Tibial nerve (tissue), 4 donors: ENCODE measurements around the gene ELMO2. TPM values are rescaled to one million over a fixed set of nuclear protein-coding genes. Genes with fewer than 3 reads are reported as not detected.

Experiments used
- DNase-seq, 2 donors: peaks; one replicate each; pipeline ENCODE4 v3.0.0-alpha.2; 2019; ENCODE audit warnings: low spot score in 2 of 2
- H3K27ac ChIP-seq, 4 donors: fragments of 200-600 bp; sonication (generic) in 3 of 4; one replicate each; pipeline ENCODE4 v1.5.1; 2017 to 2019; ENCODE audit warnings: mild to moderate bottlenecking in 1 of 4
- H3K27me3 ChIP-seq, 2 donors: fragments of 200-600 bp; sonication (generic) in 1 of 2; one replicate each; pipeline versions ENCODE4 v1.5.1 to v1.6.0; 2017 to 2019
- H3K36me3 ChIP-seq, 3 donors: fragments of 200-600 bp; sonication (generic); one replicate each; pipeline ENCODE4 v1.5.1; 2018 to 2019
- H3K4me1 ChIP-seq, 4 donors: fragments of 200-600 bp; sonication (generic) in 3 of 4; one replicate each; pipeline ENCODE4 v1.5.1; 2017 to 2019
- H3K4me3 ChIP-seq, 4 donors: fragments of 200-600 bp; sonication (generic) in 3 of 4; one replicate each; pipeline ENCODE4 v1.5.1; 2017 to 2019; ENCODE audit warnings: mild to moderate bottlenecking in 1 of 4, moderate library complexity in 1 of 4
- H3K9me3 ChIP-seq, 4 donors: fragments of 200-600 bp; sonication (generic) in 3 of 4; one replicate each; pipeline ENCODE4 v1.5.1; 2017 to 2019
- EP300 ChIP-seq, 2 donors: sonication (generic); formaldehyde crosslinking; IDR thresholded peaks; one replicate each; pipeline ENCODE4 v1.6.1; 2017; ENCODE audit warnings: antibody characterized with exemption in 2 of 2, mild to moderate bottlenecking in 1 of 2
- POLR2A ChIP-seq, 2 donors: fragments of 450-650 bp; IDR thresholded peaks; one replicate each; pipeline ENCODE4 v1.6.1; 2017; ENCODE audit warnings: antibody characterized with exemption in 2 of 2, mild to moderate bottlenecking in 2 of 2, moderate library complexity in 2 of 2
- WGBS, 2 donors: methylation state at CpG; one replicate each; pipeline ENCODE4 v1.1.5; 2018; 5-methylcytosine and 5-hydroxymethylcytosine counted together
- total RNA-seq, 4 donors: library from RNA; depleted of rRNA; stranded (reverse); fragments of >200 nt; gene quantifications; one replicate each; pipeline ENCODE4 v1.1.0, GENCODE V29; 2016
- TF ChIP-seq, protein P1 (sequence below), 5 experiments: fragments of 200-600 bp in 3 of 5; fragments of 450-650 bp in 2 of 5; sonication (generic) in 3 of 5; IDR thresholded peaks; one replicate each; pipeline ENCODE4 v1.5.1; 2016 to 2019; ENCODE audit warnings: antibody characterized with exemption in 5 of 5, mild to moderate bottlenecking in 3 of 5, moderate library complexity in 2 of 5

ELMO2 gene
- total RNA-seq, 4 donors from 2014 or later = 56.7 to 78.9 (median 70.5) TPM

DNA sequence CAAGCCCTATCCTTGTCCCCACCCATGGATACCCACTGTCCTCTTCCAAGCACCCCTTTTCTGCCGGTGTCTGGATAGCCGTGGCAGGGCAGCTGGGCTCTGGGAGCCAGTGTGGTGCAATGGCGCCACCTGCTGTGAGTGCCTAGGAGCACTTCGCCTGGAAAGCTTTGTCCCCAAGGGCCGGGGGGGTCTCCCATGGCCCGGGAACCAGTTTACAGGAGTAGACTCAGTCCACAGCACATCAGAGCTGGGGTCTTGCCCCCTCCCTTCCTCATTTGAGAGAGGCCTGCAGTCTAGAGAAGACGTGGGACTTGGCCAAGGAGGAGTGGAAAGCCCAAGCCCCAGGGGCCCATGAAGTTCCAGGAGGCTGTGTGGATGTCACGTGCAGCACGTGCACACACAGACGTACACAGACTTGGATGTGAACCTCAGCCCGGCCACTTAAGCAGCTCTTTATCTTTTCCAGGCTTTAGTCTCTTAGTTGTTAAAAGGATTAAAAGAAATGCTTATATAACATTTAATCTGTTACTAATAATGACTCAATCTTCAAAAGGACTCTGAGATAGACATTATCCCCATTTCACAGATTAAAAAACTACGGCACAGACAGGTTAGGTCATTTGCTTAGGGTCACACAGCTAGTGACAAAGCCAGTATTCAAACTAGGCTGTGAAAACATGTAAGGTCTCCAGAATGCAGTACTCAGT, 57.2 kb downstream of the ELMO2 start:
- H3K27me3 ChIP-seq = no peaks in the 10 kb centered on the region
- WGBS, 2 donors = 30 to 32% methylated on average over 11 to 12 of the region's 12 CpGs
- H3K9me3 ChIP-seq = no peaks in the 10 kb centered on the region
- peaks cover 0 to 31% (median 15%) of the 10 kb centered on the region in 4 donors for H3K4me1 ChIP-seq
- peak overlapping the region in 3 of 4 donors; percentile 38 to 63 (median 46) for H3K27ac ChIP-seq
- no peak overlapping the region for H3K4me3 ChIP-seq
- TF ChIP-seq POLR2A (IDR thresholded peaks at IDR 0.05) = no peak
- TF ChIP-seq, protein P1, sequence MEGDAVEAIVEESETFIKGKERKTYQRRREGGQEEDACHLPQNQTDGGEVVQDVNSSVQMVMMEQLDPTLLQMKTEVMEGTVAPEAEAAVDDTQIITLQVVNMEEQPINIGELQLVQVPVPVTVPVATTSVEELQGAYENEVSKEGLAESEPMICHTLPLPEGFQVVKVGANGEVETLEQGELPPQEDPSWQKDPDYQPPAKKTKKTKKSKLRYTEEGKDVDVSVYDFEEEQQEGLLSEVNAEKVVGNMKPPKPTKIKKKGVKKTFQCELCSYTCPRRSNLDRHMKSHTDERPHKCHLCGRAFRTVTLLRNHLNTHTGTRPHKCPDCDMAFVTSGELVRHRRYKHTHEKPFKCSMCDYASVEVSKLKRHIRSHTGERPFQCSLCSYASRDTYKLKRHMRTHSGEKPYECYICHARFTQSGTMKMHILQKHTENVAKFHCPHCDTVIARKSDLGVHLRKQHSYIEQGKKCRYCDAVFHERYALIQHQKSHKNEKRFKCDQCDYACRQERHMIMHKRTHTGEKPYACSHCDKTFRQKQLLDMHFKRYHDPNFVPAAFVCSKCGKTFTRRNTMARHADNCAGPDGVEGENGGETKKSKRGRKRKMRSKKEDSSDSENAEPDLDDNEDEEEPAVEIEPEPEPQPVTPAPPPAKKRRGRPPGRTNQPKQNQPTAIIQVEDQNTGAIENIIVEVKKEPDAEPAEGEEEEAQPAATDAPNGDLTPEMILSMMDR (IDR thresholded peaks at IDR 0.05) = peak; percentile 57 to 83 (median 72)
- peaks cover 0 to 66% (median 5%) of the 10 kb centered on the region in 3 donors for H3K36me3 ChIP-seq
- DNase-seq = peak; percentile 38 to 44

DNA sequence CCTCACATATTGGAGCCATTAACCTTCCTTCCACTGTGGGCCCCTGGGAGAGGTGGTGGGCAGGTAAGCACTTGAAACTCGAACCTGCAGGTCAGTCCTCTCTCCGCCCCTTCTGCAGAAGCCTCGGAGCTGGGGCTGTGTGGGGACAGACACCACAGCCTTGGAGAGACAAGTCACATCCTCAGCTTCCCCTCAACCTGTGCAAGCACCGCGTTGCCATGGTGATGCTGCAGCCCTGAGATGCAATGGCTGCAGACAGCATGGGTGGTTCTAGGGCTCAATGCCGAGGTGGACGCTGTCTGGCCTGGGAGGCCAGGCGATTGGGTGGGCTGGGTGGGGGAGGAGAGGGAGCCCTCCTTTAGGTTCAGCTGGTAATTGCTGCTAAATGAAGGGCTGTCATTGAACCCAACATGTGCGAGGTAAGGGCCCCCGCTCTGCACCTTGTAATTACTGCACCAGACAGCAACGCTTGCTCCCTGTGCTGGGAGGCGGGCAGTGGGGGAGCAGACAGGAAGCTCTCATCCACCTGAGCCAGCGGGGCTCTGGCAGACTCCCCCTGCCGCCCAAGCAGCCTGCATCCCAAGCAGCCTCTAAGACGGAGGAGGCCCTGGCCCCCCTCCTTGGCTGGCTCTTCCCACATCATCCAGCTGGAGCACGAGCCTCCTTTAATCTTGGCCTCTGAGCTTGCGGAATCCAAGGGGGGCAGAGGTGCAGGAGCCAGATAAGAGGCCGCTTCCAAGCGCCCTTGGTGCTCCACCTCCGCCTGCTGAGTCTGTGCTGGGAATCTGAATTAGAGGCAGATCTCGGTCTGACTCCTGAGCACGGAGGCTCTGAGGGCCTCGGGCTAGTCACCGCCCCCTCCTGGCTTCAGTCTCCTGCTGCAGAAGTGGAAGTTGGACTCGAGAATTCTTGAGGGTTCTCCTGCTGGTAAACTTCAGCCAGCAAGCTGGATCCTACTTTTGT, 58.3 kb downstream of the ELMO2 start:
- Histone ChIP-seq H3K4me3 (no peak overlapping the region), H3K27me3 (no peaks in the 10 kb centered on the region), H3K9me3 (no peaks in the 10 kb centered on the region), H3K36me3 (peaks cover 0 to 56% (median 5%) of the 10 kb centered on the region in 3 donors), H3K4me1 (peaks cover 0 to 39% (median 18%) of the 10 kb centered on the region in 4 donors), H3K27ac (peak overlapping the region in 2 of 4 donors; percentile 7 to 63)
- DNase-seq = peak; percentile 27 to 33
- 49 to 56% methylated on average over 22 to 23 of the region's 25 CpGs for WGBS, 2 donors
- TF ChIP-seq, protein P1 (IDR thresholded peaks at IDR 0.05) = no peak
- no peak for TF ChIP-seq POLR2A (IDR thresholded peaks at IDR 0.05)
- TF ChIP-seq EP300 (IDR thresholded peaks at IDR 0.05) = no peak

DNA sequence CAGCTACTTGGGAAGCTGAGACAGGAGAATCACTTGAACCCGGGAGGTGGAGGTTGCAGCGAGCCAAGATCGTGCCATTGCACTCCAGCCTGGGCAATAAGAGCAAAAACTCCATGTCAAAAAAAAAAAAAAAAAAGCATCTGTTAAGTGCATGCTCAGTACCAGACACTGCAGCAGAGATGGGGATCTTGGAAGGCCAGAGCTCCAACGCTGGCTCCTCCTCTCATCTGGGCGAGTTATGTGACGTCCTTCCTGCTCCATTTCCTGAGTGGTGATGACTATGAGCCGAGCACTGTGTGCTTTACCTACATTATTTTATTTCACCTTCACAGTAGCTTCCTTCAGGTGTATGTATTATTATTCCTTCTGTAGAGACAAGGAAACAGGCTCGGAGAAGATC, 59.6 kb downstream of the ELMO2 start:
- H3K27me3 ChIP-seq = peaks cover 0 to under 1% of the 10 kb centered on the region in 2 donors
- peaks cover 0 to 45% (median 5%) of the 10 kb centered on the region in 3 donors for H3K36me3 ChIP-seq
- no peak for DNase-seq
- WGBS, 2 donors = 78 to 79% methylated on average over 8 of the region's 8 CpGs
- H3K27ac ChIP-seq = no peak overlapping the region
- H3K4me1 ChIP-seq = peaks cover 0 to 51% (median 18%) of the 10 kb centered on the region in 4 donors
- no peaks in the 10 kb centered on the region for H3K9me3 ChIP-seq
- TF ChIP-seq POLR2A (IDR thresholded peaks at IDR 0.05) (no peak), EP300 (IDR thresholded peaks at IDR 0.05) (no peak)
- TF ChIP-seq, protein P1 (IDR thresholded peaks at IDR 0.05) = no peak
- no peak overlapping the region for H3K4me3 ChIP-seq

- Histone ChIP-seq H3K27ac (no peak overlapping the region), H3K36me3 (peaks cover 0 to 25% (median 0%) of the 10 kb centered on the region in 3 donors), H3K9me3 (no peaks in the 10 kb centered on the region), H3K27me3 (peaks cover 0 to 19% of the 10 kb centered on the region in 2 donors), H3K4me1 (peaks cover 0 to 46% (median 18%) of the 10 kb centered on the region in 4 donors), H3K4me3 (no peak overlapping the region)
- 61 to 90% methylated on average over 8 of the region's 8 CpGs for WGBS, 2 donors
- DNase-seq = no peak
- TF ChIP-seq, protein P1 (IDR thresholded peaks at IDR 0.05) = no peak
- TF ChIP-seq EP300 (IDR thresholded peaks at IDR 0.05) (no peak), POLR2A (IDR thresholded peaks at IDR 0.05) (no peak)
Measured at GRCh38 chr20:46344488-46345162, 61.8 kb downstream of the ELMO2 start.
